NCI-H526 (cell line): ENCODE data around the gene PTPRN2.

Experiments
- DNase-seq, 2 experiments: peaks; one replicate each; lab custom pipeline; 2025; lab: John Stamatoyannopoulos, UW

The PTPRN2 gene

GRCh38 chr7:157830331-157830730 is 757.3 kb downstream of the PTPRN2 start:
- DNase-seq: no peak

GRCh38 chr7:157829491-157829890 is 758.1 kb downstream of the PTPRN2 start:
- DNase-seq: no peak

- no peak for DNase-seq
Observed at GRCh38 chr7:157828881-157829280, 758.7 kb downstream of the PTPRN2 start.

- no peak for DNase-seq
Observed at GRCh38 chr7:157828190-157828589, 759.4 kb downstream of the PTPRN2 start.

- DNase-seq: no peak
Observed at GRCh38 chr7:157827863-157828160, 759.8 kb downstream of the PTPRN2 start.

GRCh38 chr7:157827045-157827862 is 760.4 kb downstream of the PTPRN2 start:
- no peak for DNase-seq

GRCh38 chr7:157826566-157826965 is 761.1 kb downstream of the PTPRN2 start:
- no peak for DNase-seq

GRCh38 chr7:157825325-157825724 is 762.3 kb downstream of the PTPRN2 start:
- no peak for DNase-seq

- no peak for DNase-seq
Observed at GRCh38 chr7:157824819-157825121, 762.9 kb downstream of the PTPRN2 start.

- no peak for DNase-seq
Observed at GRCh38 chr7:157824011-157824818, 763.4 kb downstream of the PTPRN2 start.

- DNase-seq: no peak
Observed at GRCh38 chr7:157822688-157823031, 765.0 kb downstream of the PTPRN2 start.

GRCh38 chr7:157821959-157822687 is 765.5 kb downstream of the PTPRN2 start:
- DNase-seq: no peak

GRCh38 chr7:157820796-157821195 is 766.8 kb downstream of the PTPRN2 start:
- DNase-seq: no peak

GRCh38 chr7:157819455-157819807 is 768.2 kb downstream of the PTPRN2 start:
- peak in 1 of 2 experiments; percentile 65 for DNase-seq

GRCh38 chr7:157818701-157819454 is 768.7 kb downstream of the PTPRN2 start:
- no peak for DNase-seq

GRCh38 chr7:157817944-157818700 is 769.5 kb downstream of the PTPRN2 start:
- DNase-seq: no peak

GRCh38 chr7:157817433-157817832 is 770.2 kb downstream of the PTPRN2 start:
- DNase-seq: no peak

GRCh38 chr7:157816526-157817250 is 770.9 kb downstream of the PTPRN2 start:
- no peak for DNase-seq

GRCh38 chr7:157816086-157816485 is 771.5 kb downstream of the PTPRN2 start:
- DNase-seq: no peak

- no peak for DNase-seq
Observed at GRCh38 chr7:157815706-157816022, 772.0 kb downstream of the PTPRN2 start.
